H1 (cell line): Measurements from ENCODE around the gene UFD1. TPM values are rescaled to one million over a fixed set of nuclear protein-coding genes. Genes with fewer than 3 reads are reported as not detected.
"Not testable (repeated sequence)": the region's sequence is repeated elsewhere in the genome, so short reads cannot be mapped to it uniquely, and the experiment has no call there.

ENCODE experiments used
- CTCF ChIA-PET: fragments of 300-600 bp; sonication (Branson Sonifier 250); formaldehyde crosslinking; loops from one replicate; lab custom pipeline; 2021; ENCODE audit not compliant: partially characterized antibody; lab: Charles Lee
- POLR2A ChIA-PET: fragments of 300-600 bp; sonication (Branson Sonifier 250); formaldehyde crosslinking; loops from one replicate; lab custom pipeline; 2021; ENCODE audit warnings: inconsistent platforms; ENCODE audit not compliant: partially characterized antibody; lab: Charles Lee
- DNase-seq, 2 experiments: peaks; one replicate each; pipeline versions ENCODE4 v3.0.0 to v3.0.0-alpha.2; 2010 to 2022; ENCODE audit warnings: low spot score in 2 of 2, low read depth in 1 of 2, mixed read lengths in 1 of 2
- FAIRE-seq: peaks from 2 replicates; lab custom pipeline; 2011; peaks lifted over from hg19 to GRCh38; lab: Jason Lieb, UNC
- H2AFZ ChIP-seq: 2 replicates; pipeline ENCODE4 v1.8.1; 2012; ENCODE audit warnings: low read length, inconsistent platforms
- H2AK5ac ChIP-seq: 2 replicates; pipeline ENCODE4 v1.6.1; 2013; ENCODE audit warnings: low read depth, low read length
- H2BK120ac ChIP-seq: replicated peaks from 2 replicates; pipeline ENCODE3; 2013; ENCODE audit warnings: low read depth, low read length, inconsistent platforms
- H2BK12ac ChIP-seq: 2 replicates; pipeline ENCODE4 v1.6.1; 2013; ENCODE audit warnings: low read depth, low read length
- H2BK15ac ChIP-seq: 2 replicates; pipeline ENCODE4 v1.6.1; 2013; ENCODE audit warnings: low read length
- H2BK20ac ChIP-seq: 2 replicates; pipeline ENCODE4 v1.6.1; 2013; ENCODE audit warnings: low read length
- H2BK5ac ChIP-seq: 2 replicates; pipeline ENCODE4 v1.6.1; 2013; ENCODE audit warnings: low read depth, low read length
- H3K14ac ChIP-seq: 2 replicates; pipeline ENCODE4 v1.6.1; 2013; ENCODE audit warnings: inconsistent platforms; ENCODE audit not compliant: insufficient read length
- H3K18ac ChIP-seq: 2 replicates; pipeline ENCODE4 v1.6.1; 2013; ENCODE audit warnings: low read length; ENCODE audit errors: extremely low read depth
- H3K23ac ChIP-seq: 2 replicates; pipeline ENCODE4 v1.6.1; 2013; ENCODE audit warnings: inconsistent platforms; ENCODE audit not compliant: insufficient read length
- H3K23me2 ChIP-seq: 2 replicates; pipeline ENCODE4 v1.6.1; 2013; ENCODE audit warnings: low read depth, low read length
- H3K27ac ChIP-seq: 2 replicates; pipeline ENCODE4 v1.6.1; 2011; ENCODE audit warnings: low read depth, low read length, inconsistent platforms
- H3K27me3 ChIP-seq, 4 experiments: replicated peaks in 1 of 4; 1 replicate in 1 of 4; 2 replicates in 3 of 4; pipeline versions ENCODE4 v1.6.1 to v1.8.1; 2011 to 2013; ENCODE audit warnings: low read length in 3 of 4, mild to moderate bottlenecking in 3 of 4, inconsistent platforms in 2 of 4, mixed read lengths in 2 of 4, moderate library complexity in 1 of 4; ENCODE audit not compliant: control insufficient read depth in 3 of 4, insufficient read depth in 3 of 4; ENCODE audit errors: extremely low read depth in 1 of 4
- H3K36me3 ChIP-seq, 4 experiments: 2 replicates each; pipeline versions ENCODE4 v1.6.1 to v1.8.1; 2011 to 2013; ENCODE audit warnings: mild to moderate bottlenecking in 4 of 4, low read length in 3 of 4, moderate library complexity in 2 of 4, control low read depth in 1 of 4, inconsistent platforms in 1 of 4; ENCODE audit not compliant: insufficient read depth in 4 of 4, control insufficient read depth in 2 of 4
- H3K4ac ChIP-seq: replicated peaks from 2 replicates; pipeline ENCODE3; 2013; ENCODE audit warnings: low read length, low read depth, mixed read lengths, inconsistent platforms; ENCODE audit not compliant: insufficient read length
- H3K4me1 ChIP-seq, 4 experiments: replicated peaks in 1 of 4; 1 replicate in 1 of 4; 2 replicates in 3 of 4; pipeline versions ENCODE4 v1.6.1 to v1.8.1; 2011 to 2013; ENCODE audit warnings: low read length in 3 of 4, inconsistent platforms in 2 of 4, mixed read lengths in 1 of 4; ENCODE audit not compliant: insufficient read depth in 4 of 4, control insufficient read depth in 3 of 4
- H3K4me2 ChIP-seq, 2 experiments: 2 replicates each; pipeline versions ENCODE4 v1.6.1 to v1.8.1; 2011 to 2013; ENCODE audit warnings: low read depth in 2 of 2, low read length in 2 of 2, control low read depth in 1 of 2, inconsistent platforms in 1 of 2, mild to moderate bottlenecking in 1 of 2; ENCODE audit not compliant: insufficient read depth in 1 of 2
- H3K4me3 ChIP-seq, 4 experiments: fragments of 200-600, 300-600 bp in 1 of 4; sonication (generic), shearing (Covaris generic), sonication (Bioruptor Twin) in 1 of 4; 2 replicates each; pipeline versions ENCODE4 v1.5.1 to v1.8.1; 2011 to 2016; ENCODE audit warnings: low read length in 4 of 4, low read depth in 3 of 4, control low read depth in 2 of 4, inconsistent platforms in 2 of 4, mild to moderate bottlenecking in 2 of 4, mixed read lengths in 1 of 4, moderate library complexity in 1 of 4; ENCODE audit not compliant: insufficient read depth in 2 of 4; ENCODE audit errors: extremely low read depth in 1 of 4
- H3K56ac ChIP-seq: replicated peaks from 2 replicates; pipeline ENCODE3; 2013; ENCODE audit warnings: low read depth, mild to moderate bottlenecking, mixed read lengths, low read length, inconsistent platforms; ENCODE audit not compliant: insufficient read length
- H3K79me1 ChIP-seq: 2 replicates; pipeline ENCODE4 v1.6.1; 2013; ENCODE audit warnings: low read depth, low read length, control low read depth
- H3K79me2 ChIP-seq, 2 experiments: 2 replicates each; pipeline versions ENCODE4 v1.6.1 to v1.8.1; 2012 to 2013; ENCODE audit warnings: low read length in 2 of 2, mild to moderate bottlenecking in 2 of 2, inconsistent platforms in 1 of 2; ENCODE audit not compliant: insufficient read depth in 2 of 2, control insufficient read depth in 1 of 2
- H3K9ac ChIP-seq, 4 experiments: replicated peaks in 1 of 4; 1 replicate in 1 of 4; 2 replicates in 3 of 4; pipeline versions ENCODE4 v1.6.1 to v1.8.1; 2011 to 2013; ENCODE audit warnings: low read depth in 3 of 4, low read length in 3 of 4, control low read depth in 2 of 4, mild to moderate bottlenecking in 2 of 4, moderate library complexity in 2 of 4, inconsistent platforms in 1 of 4; ENCODE audit errors: extremely low read depth in 1 of 4
- H3K9me3 ChIP-seq, 2 experiments: 2 replicates each; pipeline versions ENCODE4 v1.6.1 to v1.8.1; 2012 to 2013; ENCODE audit warnings: mild to moderate bottlenecking in 2 of 2, moderate library complexity in 2 of 2, control low read depth in 1 of 2, inconsistent platforms in 1 of 2, low read depth in 1 of 2, low read length in 1 of 2, mixed read lengths in 1 of 2; ENCODE audit not compliant: insufficient read depth in 2 of 2
- H4K20me1 ChIP-seq, 2 experiments: replicated peaks in 1 of 2; 2 replicates each; pipeline versions ENCODE3 to v1.8.1; 2011 to 2013; ENCODE audit warnings: inconsistent platforms in 2 of 2, low read length in 2 of 2, mild to moderate bottlenecking in 1 of 2; ENCODE audit not compliant: insufficient read depth in 2 of 2, control insufficient read depth in 1 of 2
- H4K5ac ChIP-seq: 2 replicates; pipeline ENCODE4 v1.6.1; 2013; ENCODE audit warnings: low read length, low read depth, mixed read lengths, inconsistent platforms; ENCODE audit not compliant: insufficient read length
- H4K8ac ChIP-seq: 2 replicates; pipeline ENCODE4 v1.8.0; 2013; ENCODE audit warnings: mild to moderate bottlenecking, moderate library complexity, low read length, inconsistent platforms; ENCODE audit not compliant: insufficient read depth; ENCODE audit errors: extremely low read depth
- H4K91ac ChIP-seq: replicated peaks from 2 replicates; pipeline ENCODE3; 2013; ENCODE audit warnings: low read length, mixed read lengths, inconsistent platforms; ENCODE audit not compliant: insufficient read length
- WGBS, 2 experiments: shearing (Covaris generic) in 1 of 2; methylation state at CpG; one replicate each; pipeline versions ENCODE4 v1.1.6 to v1.1.7; 2013 to 2015; ENCODE audit warnings: low lambda C conversion rate in 2 of 2, mixed read lengths in 2 of 2, inconsistent platforms in 1 of 2, low coverage in 1 of 2, missing lambda C conversion rate in 1 of 2; ENCODE audit not compliant: insufficient replicate concordance in 2 of 2, insufficient coverage in 1 of 2, insufficient read length in 1 of 2; ENCODE audit errors: extremely low coverage in 1 of 2, missing lambda C conversion rate in 1 of 2; 5-methylcytosine and 5-hydroxymethylcytosine counted together
- polyA plus RNA-seq, 7 experiments: library from polyadenylated mRNA; depleted of rRNA in 3 of 7; stranded (reverse) in 5 of 7; unstranded in 2 of 7; fragments of >200 nt in 5 of 7; fragments of 200-250 nt in 2 of 7; gene quantifications; 1 replicate in 5 of 7; 2 replicates in 1 of 7; 4 replicates in 1 of 7; pipeline versions ENCODE4 v1.2.1 to v1.2.3, GENCODE V29; 2011 to 2013; ENCODE audit warnings: missing spikeins in 2 of 7, mixed read lengths in 2 of 7
- total RNA-seq: library from RNA; stranded (reverse); fragmentation: NEBNext Ultra II Directional; extraction: Animal tissue kit (Norgen Biotek cat#: 25700); gene quantifications from 2 replicates; pipeline ENCODE4 v1.2.1, GENCODE V29; 2021

The UFD1 gene
- total and polyA plus RNA-seq, 2 of the 8 experiments (the other 6 are each of a cell fraction or from before 2014, with no cell fraction given): 74.6 to 116 TPM

DNA sequence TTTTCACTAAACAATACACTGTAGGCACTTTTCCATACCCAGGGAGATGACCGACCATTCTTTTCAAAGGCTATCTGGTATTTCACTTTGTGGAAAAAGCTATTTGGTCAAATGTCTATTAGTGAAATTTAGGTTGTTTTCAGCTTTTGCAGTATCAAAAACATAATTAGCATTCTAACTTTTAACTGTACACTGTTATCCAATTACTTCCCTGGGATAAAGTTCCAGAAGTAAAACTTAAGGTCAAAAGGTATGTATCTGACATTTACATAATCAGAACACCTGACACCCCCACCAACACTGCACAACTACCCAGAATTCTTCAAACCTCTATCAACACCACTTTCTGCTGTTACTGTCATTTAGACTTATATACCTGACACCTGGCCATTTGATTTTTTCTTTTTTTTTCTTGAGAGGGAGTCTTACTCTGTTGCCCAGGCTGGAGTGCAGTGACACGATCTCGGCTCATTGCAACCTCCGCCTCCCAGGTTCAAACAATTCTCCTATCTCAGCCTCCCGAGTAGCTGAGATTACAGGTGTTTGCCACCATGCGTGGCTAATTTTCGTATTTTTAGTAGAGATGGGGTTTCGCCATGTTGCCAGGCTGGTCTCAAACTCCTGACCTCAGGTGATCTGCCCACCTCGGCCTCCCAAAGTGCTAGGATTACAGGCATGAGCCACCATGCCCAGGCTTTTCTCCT, 33.6 kb downstream of the UFD1 start:
- H2BK12ac ChIP-seq, H2BK120ac ChIP-seq, H2AFZ ChIP-seq, H3K4me3 ChIP-seq, H2BK20ac ChIP-seq, H3K9ac ChIP-seq, H3K27ac ChIP-seq, H3K36me3 ChIP-seq, H3K4ac ChIP-seq, H2AK5ac ChIP-seq, H3K79me1 ChIP-seq, H4K5ac ChIP-seq, H3K18ac ChIP-seq, FAIRE-seq, H3K27me3 ChIP-seq, H4K91ac ChIP-seq, H3K14ac ChIP-seq, H3K56ac ChIP-seq, H3K23ac ChIP-seq, H3K4me1 ChIP-seq, H2BK5ac ChIP-seq, H2BK15ac ChIP-seq, H3K23me2 ChIP-seq, H3K9me3 ChIP-seq, DNase-seq, H4K8ac ChIP-seq, H3K4me2 ChIP-seq: not testable (repeated sequence)
- ChIA-PET CTCF (interaction anchor here (0.6 to 1.5 kb wide), 2 partner anchors 28 to 141 kb away, joined by 3 to 5 read pairs; no protein-coding TSS in a partner anchor), POLR2A (interaction anchor here (1.1 to 6.7 kb wide), 5 partner anchors 8 to 34 kb away, joined by 3 to 127 read pairs (median 7); partner anchors contain the start of genes CDC45, HIRA and MRPL40)
- 90% methylated on average over 7 of the region's 9 CpGs; no CpG with 5 or more reads in 1 of the 2 experiments for WGBS, 2 experiments
- H3K79me2 ChIP-seq: peaks cover 3 to 37% of the 10 kb centered on the region in 2 experiments; a peak in 3 of 4 replicates
- H4K20me1 ChIP-seq: peaks cover 21 to 42% of the 10 kb centered on the region in 2 experiments
